Inflammatory macrophage treated with lipopolysaccharide for 1 hour (primary cell): ENCODE results near the gene DYNLT1.
"Not testable (repeated sequence)": the region's sequence is repeated elsewhere in the genome, so short reads cannot be mapped to it uniquely, and the experiment has no call there.

Experiments used
- DNase-seq, 2 donors: peaks; one replicate each; pipeline ENCODE4 v3.0.0-alpha.2; 2020 to 2022

Gene DYNLT1

DNA sequence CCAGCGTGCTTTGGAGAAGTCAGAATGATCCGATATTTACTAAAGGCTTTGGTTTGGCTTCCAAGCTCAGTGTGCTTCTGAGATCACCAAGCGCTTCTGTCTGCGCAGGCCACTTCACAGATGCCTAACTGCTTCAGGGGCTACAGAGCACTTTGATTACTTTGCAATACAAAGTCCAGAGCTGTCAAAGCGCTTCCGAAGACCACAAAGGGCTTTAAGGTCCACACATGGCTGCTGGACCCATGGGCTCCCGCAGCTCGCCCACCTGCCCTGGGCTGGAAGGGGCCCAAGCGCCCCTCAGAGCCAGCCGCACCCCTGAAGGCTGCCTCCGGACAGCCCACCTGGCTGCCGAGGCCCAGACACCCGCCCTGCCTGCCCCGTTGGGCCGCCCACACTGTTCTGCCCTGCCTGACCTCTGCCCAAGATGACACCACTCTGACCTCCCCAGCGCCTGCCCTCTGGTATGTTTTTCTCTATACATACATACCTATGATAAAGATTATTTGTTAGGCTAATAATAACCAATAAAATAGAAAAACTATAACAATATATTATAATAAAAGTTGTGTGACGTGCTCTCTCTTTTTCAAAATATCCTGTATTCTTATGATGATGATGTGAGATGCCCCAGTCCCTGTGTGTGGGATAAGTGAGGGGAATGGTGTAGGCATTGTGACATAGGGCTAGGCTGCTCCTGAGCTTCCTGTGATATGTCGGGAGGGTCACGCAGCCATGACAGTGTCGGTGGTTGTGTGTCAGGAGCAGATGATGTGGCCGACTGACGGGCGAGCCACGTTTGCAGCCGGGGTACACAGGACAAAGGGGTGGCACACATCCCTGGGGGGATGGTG lies 22.6 kb downstream of the DYNLT1 start:
- no peak for DNase-seq

DNA sequence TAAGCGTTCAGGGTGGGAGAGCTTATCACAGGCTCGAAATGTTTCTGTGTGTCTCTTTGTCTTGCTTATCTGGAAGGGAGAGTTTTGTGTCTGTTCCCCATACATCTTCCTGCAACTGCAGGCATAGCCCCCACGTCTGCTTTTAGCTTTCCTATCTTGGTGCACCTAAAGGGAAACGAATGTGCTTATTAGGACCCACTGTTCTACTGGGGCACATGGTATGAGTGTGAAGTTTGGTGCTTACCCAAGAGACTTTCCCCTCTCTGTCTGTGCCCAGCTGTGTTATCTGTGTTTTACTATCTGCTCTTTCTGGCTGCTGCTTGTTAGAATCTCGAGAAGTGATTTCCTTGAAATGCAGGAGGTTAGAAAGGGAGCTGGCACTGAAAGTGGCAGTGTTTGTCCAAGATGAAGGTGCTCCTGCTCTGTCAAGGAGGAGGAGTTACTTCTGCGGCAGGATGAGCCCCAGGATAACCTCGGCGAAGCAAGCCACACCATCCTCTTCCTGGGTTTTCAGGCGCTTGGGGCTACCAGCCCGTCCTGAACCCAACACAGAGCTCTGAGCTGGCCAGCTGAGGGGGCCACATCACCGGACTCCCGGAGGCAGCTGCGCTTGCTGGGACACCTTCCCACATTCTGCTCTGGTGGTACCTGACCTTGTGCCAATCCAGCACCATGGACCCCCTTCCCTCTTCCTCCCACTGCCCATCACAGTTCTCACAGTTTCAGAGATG lies 23.4 kb downstream of the DYNLT1 start:
- DNase-seq: no peak

DNA sequence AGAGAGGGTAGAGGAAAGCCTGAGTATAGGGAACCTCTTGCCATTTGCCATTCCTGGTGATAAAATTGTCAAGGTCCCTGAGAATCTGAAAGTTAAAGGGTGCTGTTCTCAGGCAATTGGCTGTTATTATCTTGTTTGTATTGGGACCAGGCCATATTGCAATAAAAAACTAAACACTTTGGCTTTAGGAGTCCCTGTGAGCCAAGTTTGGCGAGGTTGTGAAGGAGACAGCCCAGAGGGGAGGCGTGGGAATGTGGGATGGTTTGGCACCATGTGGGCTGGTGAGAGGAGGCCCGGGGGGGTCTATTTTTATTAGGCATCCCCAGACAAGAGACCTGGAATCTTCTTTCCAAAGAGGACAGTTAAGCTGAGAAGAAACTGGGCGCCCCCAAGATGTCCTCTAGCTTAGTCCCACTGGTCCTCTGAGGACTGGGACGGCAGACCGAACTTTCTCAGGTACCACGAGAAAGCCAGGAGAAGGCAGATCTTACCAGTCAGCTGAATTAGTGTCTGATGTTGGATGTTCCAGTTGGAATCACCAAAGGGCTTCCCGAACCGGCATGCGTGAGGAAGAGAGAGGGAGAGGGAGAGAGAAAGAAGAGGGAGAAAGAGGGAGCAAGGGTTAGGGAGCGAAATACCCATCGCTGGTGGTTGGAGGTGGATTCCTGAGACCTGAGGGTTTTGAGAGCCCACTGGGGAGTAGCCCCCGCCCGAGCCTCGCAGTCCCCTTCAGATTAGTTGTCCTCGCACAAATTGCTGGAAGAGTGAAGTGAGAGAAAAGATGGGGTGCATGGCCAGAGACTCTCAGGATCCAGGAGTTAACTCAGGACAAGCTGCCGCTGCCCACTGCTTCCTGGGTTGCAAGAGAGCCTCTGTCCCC lies 24.4 kb downstream of the DYNLT1 start:
- no peak for DNase-seq

DNA sequence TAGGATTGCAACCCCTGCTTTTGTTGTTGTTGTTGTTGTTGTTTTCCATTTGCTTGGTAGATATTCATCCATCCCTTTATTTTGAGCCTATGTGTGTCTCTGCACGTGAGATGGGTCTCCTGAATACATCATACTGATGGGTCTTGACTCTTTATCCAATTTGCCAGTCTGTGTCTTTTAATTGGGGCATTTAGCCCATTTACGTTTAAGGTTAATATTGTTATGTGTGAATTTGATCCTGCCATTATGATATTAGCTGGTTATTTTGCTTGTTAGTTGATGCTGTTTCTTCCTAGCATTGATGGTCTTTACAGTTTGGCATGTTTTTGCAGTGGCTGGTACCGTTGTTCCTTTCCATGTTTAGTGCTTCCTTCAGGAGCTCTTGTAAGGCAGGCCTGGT lies 26.3 kb downstream of the DYNLT1 start:
- not testable (repeated sequence) for DNase-seq

DNA sequence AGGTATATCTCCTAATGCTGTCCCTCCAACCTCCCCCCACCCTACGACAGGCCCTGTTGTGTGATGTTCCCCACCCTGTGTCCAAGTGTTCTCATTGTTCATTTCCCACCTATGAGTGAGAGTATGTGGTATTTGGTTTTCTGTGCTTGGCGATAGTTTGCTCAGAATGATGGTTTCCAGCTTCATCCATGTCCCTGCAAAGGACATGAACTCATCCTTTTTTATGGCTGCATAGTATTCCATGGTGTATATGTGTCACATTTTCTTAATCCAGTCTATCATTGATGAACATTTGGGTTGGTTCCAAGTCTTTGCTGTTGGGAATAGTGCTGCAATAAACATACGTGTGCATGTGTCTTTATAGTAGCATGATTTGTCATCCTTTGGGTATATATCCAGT lies 29.9 kb downstream of the DYNLT1 start:
- not testable (repeated sequence) for DNase-seq

DNA sequence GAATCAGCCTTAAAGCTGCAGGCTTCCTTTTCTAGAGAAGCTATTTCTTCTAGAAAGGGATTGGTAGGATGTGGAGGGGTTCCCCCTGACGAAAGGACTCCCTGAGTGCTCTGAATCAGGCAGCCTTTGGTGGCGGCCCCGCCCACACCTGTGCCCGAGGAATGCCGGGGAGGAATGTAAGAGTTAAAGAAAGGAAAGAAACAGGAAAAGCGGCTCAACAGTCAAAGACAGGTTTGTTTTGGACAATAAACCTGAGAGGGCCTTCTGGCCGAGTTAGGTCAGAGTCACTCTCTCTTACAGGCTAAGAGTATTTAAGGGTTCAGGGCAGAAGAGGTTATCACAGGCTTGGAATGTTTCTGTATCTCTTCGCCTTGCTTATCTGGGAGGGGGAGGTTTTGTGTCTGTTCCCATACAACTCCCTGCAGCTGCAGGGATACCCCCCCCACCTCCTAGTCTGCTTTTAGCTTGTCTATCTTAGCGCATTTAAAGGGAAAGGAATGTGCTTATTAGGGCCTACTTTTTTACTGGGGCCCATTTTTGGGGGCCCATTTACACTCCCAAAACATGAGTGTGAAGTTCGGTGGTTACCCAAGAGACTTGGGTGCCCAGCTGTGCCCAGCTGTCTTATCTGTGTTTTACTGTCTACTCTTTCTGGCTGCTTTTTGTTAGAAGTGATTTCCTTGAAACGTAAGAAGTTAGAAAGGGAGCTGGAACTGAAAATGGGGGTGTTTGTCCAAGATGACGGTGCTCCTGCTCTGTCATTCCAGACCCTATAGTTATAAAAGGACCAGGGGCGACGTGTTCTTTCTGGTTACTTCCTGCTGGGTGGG lies 32.8 kb downstream of the DYNLT1 start:
- no peak for DNase-seq

DNA sequence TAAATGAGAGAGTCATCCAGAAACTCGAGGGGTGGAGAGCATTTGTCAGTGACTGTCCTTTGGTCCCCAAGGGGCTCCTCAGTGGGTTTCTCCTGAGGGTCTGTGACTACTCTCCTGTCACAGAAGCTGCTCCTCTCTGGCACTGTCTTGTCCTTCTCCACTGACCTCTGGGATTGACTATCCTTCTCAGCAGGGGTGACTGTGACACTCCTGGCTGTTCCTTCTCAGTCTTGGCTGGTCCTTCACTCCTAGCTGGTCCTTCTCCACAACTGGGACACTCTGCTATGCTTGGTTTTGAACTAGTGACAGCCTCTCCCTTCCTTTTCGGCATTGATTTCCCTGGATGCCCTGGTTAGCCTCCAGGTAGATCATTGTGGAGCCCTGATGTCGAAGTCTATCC lies 33.5 kb downstream of the DYNLT1 start:
- no peak for DNase-seq

DNA sequence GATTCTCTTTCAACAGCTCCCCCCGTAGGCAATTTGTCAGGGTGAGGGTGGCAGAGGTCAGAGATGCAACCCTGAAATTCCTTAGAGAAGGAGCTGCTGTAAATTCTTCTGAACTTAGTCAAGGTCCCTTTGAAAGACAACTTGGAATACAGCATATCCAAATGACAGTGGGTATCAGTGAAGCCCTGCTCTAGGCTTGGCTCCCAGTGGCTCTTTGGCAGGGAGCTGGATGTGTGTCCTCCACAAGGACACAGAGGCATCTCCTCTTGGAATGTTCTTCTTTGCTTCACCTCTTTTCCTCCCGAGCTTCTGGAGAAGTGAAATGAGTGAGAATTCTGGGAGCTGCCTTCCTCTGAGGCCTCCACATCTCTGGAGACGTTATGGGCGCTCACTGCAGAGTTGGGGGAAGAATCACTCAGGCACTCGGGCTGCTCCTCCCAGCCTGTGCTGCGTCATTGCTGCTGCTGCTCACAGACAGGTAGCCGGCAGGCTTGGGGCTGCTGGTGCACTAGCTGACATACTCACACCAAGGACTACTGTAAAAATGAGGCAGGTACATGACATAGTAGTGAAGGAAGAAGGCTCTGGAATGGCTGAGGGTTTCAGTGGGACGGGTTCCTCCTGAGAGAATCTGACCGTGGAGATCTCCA lies 34.1 kb downstream of the DYNLT1 start:
- DNase-seq: no peak

DNA sequence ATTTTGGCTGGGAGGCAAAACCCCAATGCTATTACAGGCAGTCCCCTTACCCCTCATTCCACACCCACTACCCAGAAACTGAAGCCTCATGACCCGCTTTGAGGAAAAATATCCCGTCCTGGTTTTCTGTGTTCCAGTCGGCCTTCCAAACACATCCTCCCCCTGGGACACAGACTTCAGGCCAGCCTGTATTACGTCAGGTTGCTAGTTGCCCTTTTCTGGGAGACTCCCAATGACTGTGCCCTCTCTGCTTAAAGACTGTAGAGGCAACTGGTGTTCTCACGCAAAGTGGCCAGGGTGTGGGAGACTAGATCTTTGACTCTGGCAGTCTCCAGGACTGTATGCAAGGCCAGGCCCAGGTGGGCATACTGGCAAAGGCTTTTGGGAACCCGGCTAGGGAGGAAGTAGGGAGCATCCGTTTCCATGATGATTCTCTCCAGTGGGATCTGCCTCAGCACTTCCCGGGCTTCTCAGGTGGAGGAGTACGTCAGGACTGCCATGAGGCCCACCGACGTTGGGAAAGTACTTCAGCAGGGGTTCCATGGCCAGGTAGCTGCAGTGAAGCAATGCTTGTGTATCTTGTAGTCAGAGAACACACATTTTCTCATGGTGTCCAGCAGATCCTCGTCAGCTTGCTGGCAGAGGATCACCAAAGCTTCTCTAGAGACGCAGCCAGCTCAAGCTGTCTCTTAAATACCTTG lies 34.9 kb downstream of the DYNLT1 start:
- DNase-seq: no peak

DNA sequence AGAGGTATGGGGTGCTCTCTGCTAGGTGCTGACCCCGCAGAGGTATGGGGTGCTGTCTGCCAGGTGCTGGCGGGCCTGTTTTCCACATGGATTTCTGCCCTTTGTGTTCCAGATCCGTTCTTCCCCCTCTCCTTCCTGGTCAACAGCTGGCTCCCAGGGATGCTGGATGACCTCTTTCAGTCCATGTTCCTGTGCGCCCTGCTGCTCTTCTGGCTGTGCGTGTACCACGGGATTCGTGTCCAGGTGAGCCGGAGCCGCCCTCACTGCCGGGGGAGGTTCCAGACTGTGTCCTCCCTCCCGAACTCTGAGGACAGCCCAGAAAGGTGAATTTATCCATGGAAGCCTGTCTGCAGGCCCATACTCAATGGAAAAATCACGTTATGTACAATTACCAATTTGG lies 36.3 kb downstream of the DYNLT1 start:
- no peak for DNase-seq

DNA sequence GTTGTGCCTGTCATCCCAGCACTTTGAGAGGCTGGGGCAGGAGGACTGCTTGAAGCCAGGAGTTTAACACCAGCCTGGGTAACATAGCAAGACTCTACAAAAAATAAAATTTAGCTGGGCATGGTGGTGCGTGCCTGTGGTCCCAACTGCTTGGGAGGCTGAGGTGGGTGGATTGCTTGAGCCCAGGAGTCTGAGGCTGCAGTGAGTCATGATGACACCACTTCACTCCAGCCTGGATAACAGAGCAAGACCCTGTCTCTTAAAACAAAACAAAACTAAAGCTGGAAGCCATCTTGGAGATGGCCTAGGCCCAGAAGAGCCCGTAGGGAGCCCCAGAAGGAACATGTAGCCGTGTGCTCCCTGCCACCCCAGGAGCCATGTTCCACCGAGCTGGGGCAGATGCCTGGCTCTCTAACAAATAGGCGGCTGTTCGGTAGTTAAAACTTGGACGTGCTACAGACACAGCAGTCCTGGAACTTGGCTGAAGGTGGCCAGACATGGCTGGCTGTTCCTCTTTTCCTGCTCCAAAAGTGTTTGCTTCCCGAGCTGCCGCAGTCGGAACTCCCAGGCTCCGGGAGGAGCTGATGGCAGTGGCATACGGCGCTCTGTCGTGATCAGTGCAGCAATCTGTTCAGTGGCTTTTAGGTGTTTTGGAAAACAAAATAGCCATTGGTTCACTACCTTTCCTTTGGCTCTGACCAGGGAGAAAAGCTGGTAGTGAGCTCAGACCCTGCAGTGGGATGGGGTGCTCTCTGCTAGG lies 37.0 kb downstream of the DYNLT1 start:
- DNase-seq: no peak

DNA sequence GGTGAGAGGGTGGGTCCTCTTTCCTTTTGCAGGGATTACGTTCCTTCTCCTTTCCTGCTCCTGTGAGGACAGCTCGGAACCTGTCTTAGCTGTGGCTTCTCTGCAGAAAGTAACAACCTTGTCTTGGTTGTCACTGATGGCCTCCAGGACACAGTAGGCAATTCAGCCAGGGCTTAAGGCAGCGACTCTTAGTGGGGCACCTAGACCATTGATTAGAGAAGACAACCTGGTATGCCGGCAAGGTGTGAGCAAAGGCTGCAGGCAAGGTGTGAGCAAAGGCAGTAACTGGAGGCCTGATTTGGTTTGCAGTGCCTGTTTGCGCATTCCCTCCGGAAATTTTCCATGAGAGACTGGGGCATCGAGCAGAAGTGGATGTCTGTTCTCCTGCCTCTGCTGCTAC lies 37.6 kb downstream of the DYNLT1 start:
- DNase-seq: no peak

DNA sequence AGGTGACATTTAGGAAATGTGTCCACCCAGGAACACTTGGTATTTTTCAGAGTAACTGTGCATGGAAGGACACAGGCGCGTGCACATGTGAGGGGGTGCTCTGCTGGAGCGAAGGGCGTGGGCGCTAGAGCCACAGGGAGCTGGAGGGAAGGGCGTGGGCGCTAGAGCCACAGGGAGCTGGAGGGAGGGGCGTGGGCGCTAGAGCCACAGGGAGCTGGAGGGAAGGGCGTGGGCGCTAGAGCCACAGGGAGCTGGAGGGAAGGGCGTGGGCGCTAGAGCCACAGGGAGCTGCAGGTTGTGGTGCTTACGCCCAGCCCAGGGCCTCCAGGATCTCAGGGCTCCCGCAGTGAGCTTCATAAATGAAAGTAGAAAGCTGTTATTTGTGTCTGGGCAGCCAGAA lies 38.5 kb downstream of the DYNLT1 start:
- DNase-seq: not testable (repeated sequence)

DNA sequence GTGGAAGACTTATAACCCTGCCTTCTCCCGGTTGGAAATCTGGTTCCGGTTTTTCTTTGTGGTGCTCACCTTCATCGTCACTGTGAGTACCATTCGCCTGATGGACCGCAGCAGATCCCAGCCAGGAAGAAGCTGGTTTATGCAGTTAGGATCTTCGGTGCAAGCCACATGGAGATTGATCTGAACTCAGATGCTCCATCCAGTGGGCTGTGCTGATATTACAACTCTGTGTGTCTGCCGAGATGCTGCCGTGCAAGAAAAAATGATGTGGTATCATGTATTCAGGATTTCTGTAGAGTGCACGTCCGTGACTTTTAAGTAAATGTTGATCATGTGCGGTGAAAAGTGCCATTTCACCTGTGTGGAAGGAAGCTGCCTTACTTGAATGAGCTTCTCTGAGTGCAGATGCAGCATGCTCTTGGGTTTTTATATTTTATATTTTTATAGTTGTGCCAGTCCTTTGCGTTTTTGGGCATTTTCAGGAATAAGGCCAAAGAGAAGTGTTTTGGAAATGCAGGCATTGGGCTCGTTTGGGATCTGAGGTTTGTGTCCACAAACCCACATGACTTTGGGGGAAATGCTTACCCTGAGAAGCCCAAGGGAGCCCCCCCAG lies 39.2 kb downstream of the DYNLT1 start:
- peak; percentile 45 to 82 for DNase-seq

DNA sequence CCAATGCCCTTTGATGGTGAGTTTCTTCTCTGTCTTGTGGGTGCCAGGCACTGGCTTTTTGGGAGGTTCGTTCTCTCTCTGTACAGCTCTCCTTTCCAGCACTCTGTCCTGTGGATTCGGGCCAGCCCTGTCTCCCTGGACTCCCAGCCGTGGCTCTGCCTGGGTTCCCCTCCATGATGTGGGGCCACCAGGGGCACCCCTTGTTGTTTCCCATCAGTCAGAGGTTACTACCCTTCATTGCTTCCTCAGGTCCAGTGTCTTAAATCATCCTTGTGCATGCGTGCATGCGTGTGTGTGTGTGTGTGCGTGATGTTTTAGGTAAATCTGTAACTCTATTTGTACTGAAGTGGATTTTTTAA lies 40.5 kb downstream of the DYNLT1 start:
- DNase-seq: no peak

DNA sequence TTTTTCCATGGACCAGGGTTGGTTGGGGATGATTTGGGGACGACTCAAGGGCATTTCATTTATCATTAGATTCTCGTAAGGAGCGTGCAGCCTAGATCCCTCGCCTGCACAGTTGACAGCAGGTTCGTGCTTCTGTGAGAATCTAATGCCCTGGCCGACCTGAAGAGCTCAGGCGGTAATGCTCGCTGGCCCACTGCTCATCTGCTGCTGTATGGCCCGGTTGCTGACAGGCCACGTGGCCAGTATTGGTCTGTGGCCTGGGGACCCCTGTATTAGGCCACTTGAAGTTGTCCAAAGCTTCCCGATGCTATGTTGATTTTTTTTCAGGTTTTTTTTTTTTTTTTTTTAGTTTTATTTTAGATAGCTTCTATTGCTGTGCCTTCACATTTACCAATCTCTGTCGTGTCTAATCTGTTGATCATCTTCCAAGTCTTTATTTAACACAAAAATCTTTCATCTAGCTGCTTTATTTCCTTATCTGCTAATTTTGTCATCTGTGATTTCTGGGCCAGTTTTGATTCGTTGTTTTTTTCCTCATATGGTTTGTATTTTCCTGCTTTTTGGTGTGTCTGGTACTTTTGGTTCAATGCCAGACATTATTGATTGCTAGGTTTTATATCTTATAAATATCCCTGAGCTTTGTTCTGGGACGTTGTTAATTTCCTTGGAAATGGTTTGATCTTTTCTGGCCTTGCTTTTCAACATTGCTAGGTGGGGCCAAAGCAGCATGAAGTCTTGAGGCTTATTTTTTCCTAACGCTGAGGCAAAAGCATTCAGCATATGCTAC lies 41.1 kb downstream of the DYNLT1 start:
- no peak for DNase-seq

DNA sequence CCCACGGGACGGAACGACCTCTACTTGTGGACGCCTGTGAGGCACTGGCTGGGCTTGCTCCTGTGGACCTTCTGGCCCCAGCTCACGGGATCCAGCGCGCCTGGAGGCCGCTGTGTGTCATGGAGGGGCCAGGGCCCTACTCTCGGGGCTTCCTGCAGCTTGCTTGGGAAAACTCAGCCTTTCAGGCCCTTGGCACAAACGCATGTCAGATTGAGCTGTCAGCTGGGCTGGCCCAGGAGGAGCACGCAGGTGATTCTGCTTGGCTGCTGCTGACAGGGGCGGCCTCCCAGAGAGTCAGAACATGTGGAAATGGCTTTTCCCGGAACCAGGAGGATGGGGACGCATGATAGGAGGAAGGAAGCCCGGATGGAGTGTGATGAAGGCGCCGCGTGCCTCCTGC lies 44.9 kb downstream of the DYNLT1 start:
- DNase-seq: no peak

DNA sequence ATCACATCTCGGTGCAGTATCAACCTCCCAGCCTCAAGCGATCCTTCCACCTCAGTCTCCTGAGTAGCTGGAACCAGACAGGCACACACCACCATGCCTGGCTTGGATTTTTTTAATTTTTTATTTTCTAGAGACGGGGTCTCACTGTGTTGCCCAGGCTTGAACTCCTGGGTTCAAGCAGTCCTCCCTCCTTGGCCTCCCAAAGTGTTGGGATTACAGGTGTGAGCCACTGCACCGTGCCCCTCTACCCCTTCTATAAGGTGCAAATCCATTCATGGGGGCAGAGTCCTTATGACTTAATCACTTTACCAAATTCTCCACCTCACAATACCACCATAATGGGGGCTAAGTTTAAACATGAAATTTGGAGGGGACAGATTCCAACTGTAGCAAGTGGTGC lies 47.0 kb downstream of the DYNLT1 start:
- no peak for DNase-seq

DNA sequence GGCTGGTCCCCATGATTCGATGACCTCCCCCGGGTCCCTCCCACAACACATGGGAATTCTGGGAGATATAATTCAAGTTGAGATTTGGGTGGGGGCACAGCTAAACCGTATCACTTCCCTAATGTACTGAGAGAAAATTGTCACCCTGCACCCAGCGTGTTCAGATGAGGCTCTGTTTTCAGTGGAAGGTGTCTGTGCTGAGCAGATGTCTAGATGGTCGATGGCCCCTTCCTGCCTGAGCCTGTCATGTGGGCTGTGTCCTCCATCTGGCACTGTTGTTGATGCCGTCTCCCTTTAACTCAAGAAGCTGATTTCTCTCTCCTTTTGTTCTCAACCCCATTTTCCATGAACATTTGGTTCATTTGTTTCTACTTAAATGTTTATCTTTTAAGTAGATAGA lies 47.7 kb downstream of the DYNLT1 start:
- no peak for DNase-seq
